WTC11 (cell line): ENCODE results near the gene FBXO36. TPM values are rescaled to one million over a fixed set of nuclear protein-coding genes. Genes with fewer than 3 reads are reported as not detected.
A peak's percentile ranks its signal among the peaks of the same experiment; 100 is the strongest.

Source experiments
- ATAC-seq: fragments of 200-7000 bp; cut with Tn5 transposase; 2 replicates; pipeline ENCODE4 v1.10.0; 2021; ENCODE audit warnings: mild to moderate bottlenecking, moderate library complexity
- CTCF ChIA-PET: fragments of 300-600 bp; sonication (Branson Sonifier 250); formaldehyde crosslinking; loops from one replicate; lab custom pipeline; 2021; ENCODE audit warnings: antibody characterized with exemption; lab: Charles Lee
- POLR2A ChIA-PET: fragments of 350-600 bp; sonication (Branson Sonifier 250); formaldehyde crosslinking; loops from one replicate; lab custom pipeline; 2021; ENCODE audit warnings: antibody characterized with exemption; lab: Charles Lee
- DNase-seq: peaks from one replicate; pipeline ENCODE4 v3.0.0; 2021; ENCODE audit warnings: low spot score
- H3K27ac Mint-ChIP-seq: 2 replicates; pipeline ENCODE4 v1.8.0; 2021; ENCODE audit warnings: mixed read lengths
- H3K27me3 Mint-ChIP-seq: 2 replicates; pipeline ENCODE4 v1.8.0; 2021; ENCODE audit warnings: low read depth, mild to moderate bottlenecking, moderate library complexity, mixed read lengths
- H3K36me3 Mint-ChIP-seq: 2 replicates; pipeline ENCODE4 v1.8.0; 2021; ENCODE audit warnings: mixed read lengths
- H3K4me1 Mint-ChIP-seq: 2 replicates; pipeline ENCODE4 v1.8.0; 2022; ENCODE audit warnings: mixed read lengths
- H3K4me3 Mint-ChIP-seq: 2 replicates; pipeline ENCODE4 v1.8.0; 2021; ENCODE audit warnings: mild to moderate bottlenecking, moderate library complexity, mixed read lengths
- H3K9me3 Mint-ChIP-seq: 2 replicates; pipeline ENCODE4 v1.8.0; 2021; ENCODE audit warnings: mixed read lengths
- EMX1 ChIP-seq: fragments of 250-450 bp; sonication (Bioruptor Pico); IDR thresholded peaks from 2 replicates; pipeline ENCODE4 v1.8.0; 2021; ENCODE audit warnings: mild to moderate bottlenecking
- HMGXB4 ChIP-seq: sonication (generic); formaldehyde crosslinking; IDR thresholded peaks from 2 replicates; pipeline ENCODE4 v1.8.1; 2023; ENCODE audit warnings: mild to moderate bottlenecking, moderate library complexity, missing genetic modification reagents
- MYBL2 ChIP-seq: sonication (generic); formaldehyde crosslinking; IDR thresholded peaks from 2 replicates; pipeline ENCODE4 v1.8.1; 2023; ENCODE audit warnings: mild to moderate bottlenecking, moderate library complexity, missing genetic modification reagents
- NFATC4 ChIP-seq: fragments of 250-450 bp; sonication (Bioruptor Pico); IDR thresholded peaks from 2 replicates; pipeline ENCODE4 v1.9.0; 2021; ENCODE audit warnings: mild to moderate bottlenecking
- NFE2L1 ChIP-seq: sonication (generic); formaldehyde crosslinking; IDR thresholded peaks from 2 replicates; pipeline ENCODE4 v1.8.1; 2023; ENCODE audit warnings: missing genetic modification reagents
- NR2C2 ChIP-seq: sonication (generic); formaldehyde crosslinking; IDR thresholded peaks from 2 replicates; pipeline ENCODE4 v1.8.0; 2022; ENCODE audit warnings: mild to moderate bottlenecking, missing genetic modification reagents
- PREB ChIP-seq: sonication (generic); formaldehyde crosslinking; IDR thresholded peaks from 2 replicates; pipeline ENCODE4 v1.8.1; 2022; ENCODE audit warnings: mild to moderate bottlenecking, missing genetic modification reagents, moderate library complexity, borderline replicate concordance
- SMAD3 ChIP-seq: sonication (generic); formaldehyde crosslinking; IDR thresholded peaks from 2 replicates; pipeline ENCODE4 v1.8.0; 2022; ENCODE audit warnings: missing genetic modification reagents, mild to moderate bottlenecking, borderline replicate concordance
- SP1 ChIP-seq: sonication (generic); formaldehyde crosslinking; conservative IDR thresholded peaks from 2 replicates; pipeline ENCODE4 v1.8.1; 2022; ENCODE audit warnings: missing genetic modification reagents
- STAT6 ChIP-seq: sonication (generic); formaldehyde crosslinking; conservative IDR thresholded peaks from 2 replicates; pipeline ENCODE4 v1.8.1; 2023; ENCODE audit warnings: mild to moderate bottlenecking, low read depth, missing genetic modification reagents, moderate library complexity
- TP53 ChIP-seq: sonication (generic); formaldehyde crosslinking; IDR thresholded peaks from 2 replicates; pipeline ENCODE4 v1.8.1; 2023; ENCODE audit warnings: mild to moderate bottlenecking, missing genetic modification reagents
- USF1 ChIP-seq: sonication (generic); formaldehyde crosslinking; IDR thresholded peaks from 2 replicates; pipeline ENCODE4 v1.8.0; 2022; ENCODE audit warnings: mild to moderate bottlenecking, missing genetic modification reagents
- USF2 ChIP-seq: sonication (generic); formaldehyde crosslinking; IDR thresholded peaks from 2 replicates; pipeline ENCODE4 v1.8.1; 2023; ENCODE audit warnings: mild to moderate bottlenecking, missing genetic modification reagents, moderate library complexity
- ZMAT4 ChIP-seq: fragments of 250-450 bp; sonication (Bioruptor Pico); IDR thresholded peaks from 2 replicates; pipeline ENCODE4 v1.9.0; 2021; ENCODE audit warnings: mild to moderate bottlenecking
- ZNF138 ChIP-seq: sonication (generic); formaldehyde crosslinking; conservative IDR thresholded peaks from 2 replicates; pipeline ENCODE4 v1.8.1; 2022; ENCODE audit warnings: mild to moderate bottlenecking, moderate library complexity, missing genetic modification reagents
- ZNF671 ChIP-seq: fragments of 250-450 bp; sonication (Bioruptor Pico); IDR thresholded peaks from 2 replicates; pipeline ENCODE4 v1.8.0; 2021; ENCODE audit warnings: mild to moderate bottlenecking
- total RNA-seq: library from RNA; stranded (reverse); gene quantifications from 3 replicates; pipeline ENCODE4 v1.2.3, GENCODE V29; 2021

Gene FBXO36
- total RNA-seq, 1 experiment from 2014 or later = 5.3 TPM

GRCh38 chr2:229884775-229885699, 37.3 kb upstream of the FBXO36 start:
- no peak for TF ChIP-seq TP53 (CRISPR knock-in tag)
- TF ChIP-seq USF1 (CRISPR knock-in tag) = no peak
- TF ChIP-seq NFE2L1 (CRISPR knock-in tag) = no peak
- TF ChIP-seq MYBL2 = no peak
- Mint-ChIP-seq H3K36me3 (peaks cover 6% of the 10 kb centered on the region; the same call in 1 of the 2 replicates), H3K27me3 (no peaks in the 10 kb centered on the region), H3K27ac (peak overlapping the region; percentile 21; the same call in 1 of the 2 replicates), H3K4me3 (no peak overlapping the region), H3K4me1 (peaks cover 19% of the 10 kb centered on the region), H3K9me3 (no peaks in the 10 kb centered on the region)
- DNase-seq = no peak
- ChIA-PET CTCF (interaction anchor here (1.0 kb wide), 1 partner anchor 104 kb away, joined by 4 read pairs; no protein-coding TSS in a partner anchor), POLR2A (no interaction called here)
- no peak for ATAC-seq

GRCh38 chr2:229887441-229887840, 34.9 kb upstream of the FBXO36 start:
- TF ChIP-seq ZMAT4 (CRISPR knock-in tag) = no peak
- ChIA-PET POLR2A (no interaction called here), CTCF (no interaction called here)
- no peaks in the 10 kb centered on the region for H3K27me3 Mint-ChIP-seq
- peaks cover 21% of the 10 kb centered on the region for H3K4me1 Mint-ChIP-seq
- H3K4me3 Mint-ChIP-seq = no peak overlapping the region
- peak overlapping the region; percentile 28; the same call in 1 of the 2 replicates for H3K27ac Mint-ChIP-seq
- DNase-seq (no peak), ATAC-seq (no peak)
- no peaks in the 10 kb centered on the region for H3K36me3 Mint-ChIP-seq
- H3K9me3 Mint-ChIP-seq = no peaks in the 10 kb centered on the region

GRCh38 chr2:229888031-229888430, 34.3 kb upstream of the FBXO36 start:
- ChIA-PET CTCF (no interaction called here), POLR2A (no interaction called here)
- TF ChIP-seq ZNF671 (no peak), SMAD3 (CRISPR knock-in tag) (no peak), NR2C2 (CRISPR knock-in tag) (no peak), NFATC4 (CRISPR knock-in tag) (no peak), ZNF138 (CRISPR knock-in tag) (no peak), PREB (no peak), USF2 (CRISPR knock-in tag) (no peak)
- peaks cover 20% of the 10 kb centered on the region for H3K4me1 Mint-ChIP-seq
- no peaks in the 10 kb centered on the region for H3K36me3 Mint-ChIP-seq
- H3K27ac Mint-ChIP-seq = no peak overlapping the region
- DNase-seq = no peak
- H3K9me3 Mint-ChIP-seq = no peaks in the 10 kb centered on the region
- no peaks in the 10 kb centered on the region for H3K27me3 Mint-ChIP-seq
- ATAC-seq = no peak
- H3K4me3 Mint-ChIP-seq = no peak overlapping the region

- no peaks in the 10 kb centered on the region for H3K9me3 Mint-ChIP-seq
- no peak overlapping the region for H3K27ac Mint-ChIP-seq
- H3K4me3 Mint-ChIP-seq = no peak overlapping the region
- POLR2A ChIA-PET = no interaction called here
- H3K27me3 Mint-ChIP-seq = no peaks in the 10 kb centered on the region
- H3K36me3 Mint-ChIP-seq = no peaks in the 10 kb centered on the region
- DNase-seq (no peak), ATAC-seq (no peak)
- H3K4me1 Mint-ChIP-seq = peaks cover 18% of the 10 kb centered on the region
- CTCF ChIA-PET = interaction anchor here (1.0 to 1.5 kb wide), 3 partner anchors 21 to 88 kb away, joined by 3 to 5 read pairs (median 3); no protein-coding TSS in a partner anchor
- TF ChIP-seq ZMAT4 (CRISPR knock-in tag) = no peak
- no peak for TF ChIP-seq EMX1 (CRISPR knock-in tag)
- TF ChIP-seq STAT6 (CRISPR knock-in tag) = no peak
- no peak for TF ChIP-seq USF2 (CRISPR knock-in tag)
- TF ChIP-seq PREB = no peak
- TF ChIP-seq SP1 (CRISPR knock-in tag) = no peak
- TF ChIP-seq HMGXB4 (CRISPR knock-in tag) = no peak
These were observed 33.3 kb upstream of the FBXO36 start for GRCh38 chr2:229889023-229889422.
